H9 (cell line): ENCODE measurements around the gene RPL22L1. TPM values are rescaled to one million over a fixed set of nuclear protein-coding genes. Genes with fewer than 3 reads are reported as not detected.

Experiments
- DNase-seq: peaks from one replicate; pipeline ENCODE4 v3.0.0-alpha.2; 2017
- H2AFZ ChIP-seq: one replicate; pipeline ENCODE4 v1.6.1; 2013; ENCODE audit warnings: mild to moderate bottlenecking, low read length, control low read depth, moderate library complexity
- H2AK5ac ChIP-seq: 2 replicates; pipeline ENCODE4 v1.6.1; 2013; ENCODE audit warnings: low read length, control low read depth, mixed read lengths; ENCODE audit not compliant: insufficient read length
- H2BK120ac ChIP-seq: one replicate; pipeline ENCODE4 v1.6.1; 2013; ENCODE audit warnings: low read depth, mild to moderate bottlenecking, low read length, control low read depth, inconsistent platforms; ENCODE audit not compliant: poor library complexity, severe bottlenecking
- H2BK12ac ChIP-seq: 2 replicates; pipeline ENCODE4 v1.6.1; 2013; ENCODE audit warnings: low read length, control low read depth, mixed read lengths, low read depth; ENCODE audit not compliant: insufficient read length
- H2BK15ac ChIP-seq: 2 replicates; pipeline ENCODE4 v1.6.1; 2013; ENCODE audit warnings: low read depth, low read length, control low read depth
- H2BK20ac ChIP-seq: one replicate; pipeline ENCODE4 v1.6.1; 2013; ENCODE audit warnings: low read depth, mild to moderate bottlenecking, low read length, control low read depth, inconsistent platforms; ENCODE audit not compliant: poor library complexity, severe bottlenecking
- H2BK5ac ChIP-seq: 2 replicates; pipeline ENCODE4 v1.6.1; 2013; ENCODE audit warnings: low read length, control low read depth, mixed read lengths; ENCODE audit not compliant: insufficient read length
- H3K14ac ChIP-seq: 2 replicates; pipeline ENCODE4 v1.6.1; 2013; ENCODE audit warnings: low read length, control low read depth; ENCODE audit not compliant: insufficient read depth
- H3K18ac ChIP-seq: 2 replicates; pipeline ENCODE4 v1.6.1; 2013; ENCODE audit warnings: low read depth, mild to moderate bottlenecking, mixed read lengths, low read length, control low read depth; ENCODE audit not compliant: insufficient read length
- H3K23ac ChIP-seq: 2 replicates; pipeline ENCODE4 v1.6.1; 2013; ENCODE audit warnings: low read length, control low read depth, mixed read lengths, low read depth; ENCODE audit not compliant: insufficient read length
- H3K23me2 ChIP-seq: 2 replicates; pipeline ENCODE4 v1.6.1; 2013; ENCODE audit warnings: low read depth, mild to moderate bottlenecking, mixed read lengths, low read length, control low read depth; ENCODE audit not compliant: insufficient read length, poor library complexity, severe bottlenecking
- H3K27ac ChIP-seq: 2 replicates; pipeline ENCODE4 v1.5.1; 2013; ENCODE audit warnings: low read length, control low read depth, mixed read lengths, low read depth; ENCODE audit not compliant: insufficient read length
- H3K27me3 ChIP-seq: 2 replicates; pipeline ENCODE4 v1.6.1; 2013; ENCODE audit warnings: low read length, control low read depth, inconsistent platforms; ENCODE audit not compliant: insufficient read depth
- H3K4ac ChIP-seq: 2 replicates; pipeline ENCODE4 v1.6.1; 2013; ENCODE audit warnings: low read depth, mild to moderate bottlenecking, control low read depth, inconsistent platforms, low read length, moderate library complexity
- H3K4me1 ChIP-seq: 2 replicates; pipeline ENCODE4 v1.6.1; 2013; ENCODE audit warnings: low read length, control low read depth, inconsistent platforms; ENCODE audit not compliant: insufficient read depth
- H3K4me2 ChIP-seq: 2 replicates; pipeline ENCODE4 v1.6.1; 2013; ENCODE audit warnings: low read length, control low read depth, mixed read lengths; ENCODE audit not compliant: insufficient read length, insufficient read depth
- H3K56ac ChIP-seq: 2 replicates; pipeline ENCODE4 v1.6.1; 2013; ENCODE audit warnings: low read depth, mild to moderate bottlenecking, mixed read lengths, low read length, control low read depth; ENCODE audit not compliant: insufficient read length
- H3K79me1 ChIP-seq: 2 replicates; pipeline ENCODE4 v1.6.1; 2013; ENCODE audit warnings: low read depth, mild to moderate bottlenecking, moderate library complexity, low read length, control low read depth, inconsistent platforms; ENCODE audit not compliant: insufficient read depth, poor library complexity, severe bottlenecking
- H3K79me2 ChIP-seq: 2 replicates; pipeline ENCODE4 v1.6.1; 2013; ENCODE audit warnings: low read length, control low read depth, inconsistent platforms; ENCODE audit not compliant: insufficient read depth
- H3K9ac ChIP-seq: 2 replicates; pipeline ENCODE4 v1.6.1; 2013; ENCODE audit warnings: low read length, control low read depth, mixed read lengths; ENCODE audit not compliant: insufficient read length; ENCODE audit errors: extremely low read depth
- H3K9me3 ChIP-seq: one replicate; pipeline ENCODE4 v1.6.1; 2013; ENCODE audit warnings: low read depth, low read length, inconsistent platforms; ENCODE audit not compliant: control insufficient read depth
- H3T11ph ChIP-seq: one replicate; pipeline ENCODE4 v1.6.1; 2013; ENCODE audit warnings: mild to moderate bottlenecking, low read length, control low read depth, inconsistent platforms
- H4K20me1 ChIP-seq: one replicate; pipeline ENCODE4 v1.6.1; 2013; ENCODE audit not compliant: control insufficient read depth, insufficient read length, insufficient read depth
- H4K5ac ChIP-seq: 2 replicates; pipeline ENCODE4 v1.6.1; 2013; ENCODE audit warnings: low read depth, mild to moderate bottlenecking, mixed read lengths, low read length, control low read depth; ENCODE audit not compliant: insufficient read length
- H4K8ac ChIP-seq: replicated peaks from 2 replicates; pipeline ENCODE4 v1.6.1; 2013; ENCODE audit warnings: low read length, control low read depth, mixed read lengths, low read depth; ENCODE audit not compliant: insufficient read length
- H4K91ac ChIP-seq: 2 replicates; pipeline ENCODE4 v1.6.1; 2013; ENCODE audit warnings: low read depth, mild to moderate bottlenecking, moderate library complexity, mixed read lengths, low read length, control low read depth; ENCODE audit not compliant: insufficient read length
- H3K27ac Mint-ChIP-seq, 3 experiments: 2 replicates in 2 of 3; 3 replicates in 1 of 3; pipeline ENCODE4 v1.8.0; 2020 to 2021; ENCODE audit warnings: mixed read lengths in 3 of 3, mild to moderate bottlenecking in 1 of 3, moderate library complexity in 1 of 3
- H3K27me3 Mint-ChIP-seq: 2 replicates; pipeline ENCODE4 v1.8.0; 2021; ENCODE audit warnings: low read depth, mild to moderate bottlenecking, moderate library complexity, mixed read lengths
- H3K36me3 Mint-ChIP-seq, 3 experiments: 2 replicates in 2 of 3; 3 replicates in 1 of 3; pipeline ENCODE4 v1.8.0; 2020 to 2021; ENCODE audit warnings: low read depth in 3 of 3, mixed read lengths in 3 of 3; ENCODE audit not compliant: insufficient read depth in 1 of 3
- H3K4me1 Mint-ChIP-seq, 2 experiments: 2 replicates each; pipeline ENCODE4 v1.8.0; 2020; ENCODE audit warnings: mixed read lengths in 2 of 2
- H3K4me3 Mint-ChIP-seq, 2 experiments: 2 replicates in 1 of 2; 3 replicates in 1 of 2; pipeline ENCODE4 v1.8.0; 2020 to 2021; ENCODE audit warnings: mild to moderate bottlenecking in 2 of 2, mixed read lengths in 2 of 2, moderate library complexity in 1 of 2
- H3K9me3 Mint-ChIP-seq, 2 experiments: 2 replicates in 1 of 2; 3 replicates in 1 of 2; pipeline ENCODE4 v1.8.0; 2020; ENCODE audit warnings: mild to moderate bottlenecking in 2 of 2, mixed read lengths in 2 of 2, moderate library complexity in 1 of 2
- WGBS: extraction: QIAGEN DNeasy Blood & Tissue Kit; methylation state at CpG from one replicate; pipeline ENCODE4 v1.1.7; 2013; ENCODE audit warnings: missing lambda C conversion rate, low lambda C conversion rate, mixed read lengths; ENCODE audit not compliant: insufficient read length; ENCODE audit errors: extremely low coverage; 5-methylcytosine and 5-hydroxymethylcytosine counted together
- total RNA-seq: library from RNA; stranded (reverse); gene quantifications from 2 replicates; pipeline ENCODE4 v1.2.1, GENCODE V29; 2021
- TF ChIP-seq, protein P1 (sequence below): fragments of 200-600 bp; sonication (generic); conservative IDR thresholded peaks from 3 replicates; pipeline ENCODE4 v1.8.0; 2021; ENCODE audit warnings: antibody characterized with exemption, mild to moderate bottlenecking

The RPL22L1 gene
- total RNA-seq, 1 experiment from 2014 or later, result 100 TPM

DNA sequence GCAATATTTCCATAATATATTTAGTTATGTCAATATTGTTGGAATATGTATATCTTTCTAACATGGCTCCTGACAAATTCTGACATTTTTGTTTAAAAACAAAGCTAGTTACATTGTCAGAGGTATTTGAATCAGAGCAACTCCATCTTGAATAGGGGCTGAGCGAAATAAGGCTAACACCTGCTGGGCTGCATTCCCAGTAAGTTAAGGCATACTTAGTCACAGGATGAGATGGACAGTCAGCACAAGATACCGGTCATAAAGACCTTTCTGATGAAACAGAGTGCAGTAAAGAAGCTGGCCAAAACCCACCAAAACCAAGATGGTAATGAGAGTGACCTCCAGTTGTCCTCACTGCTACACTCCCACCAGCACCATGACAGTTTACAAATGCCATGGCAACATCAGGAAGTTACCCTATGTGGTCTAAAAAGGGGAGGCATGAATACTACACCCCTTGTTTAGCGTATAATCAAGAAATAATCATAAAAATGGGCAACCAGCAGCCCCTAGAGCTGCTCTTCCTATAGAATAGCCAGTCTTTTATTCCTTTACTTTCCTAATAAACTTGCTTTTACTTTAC is 30.4 kb downstream of the RPL22L1 start:
- DNase-seq, result no peak
- TF ChIP-seq, protein P1, sequence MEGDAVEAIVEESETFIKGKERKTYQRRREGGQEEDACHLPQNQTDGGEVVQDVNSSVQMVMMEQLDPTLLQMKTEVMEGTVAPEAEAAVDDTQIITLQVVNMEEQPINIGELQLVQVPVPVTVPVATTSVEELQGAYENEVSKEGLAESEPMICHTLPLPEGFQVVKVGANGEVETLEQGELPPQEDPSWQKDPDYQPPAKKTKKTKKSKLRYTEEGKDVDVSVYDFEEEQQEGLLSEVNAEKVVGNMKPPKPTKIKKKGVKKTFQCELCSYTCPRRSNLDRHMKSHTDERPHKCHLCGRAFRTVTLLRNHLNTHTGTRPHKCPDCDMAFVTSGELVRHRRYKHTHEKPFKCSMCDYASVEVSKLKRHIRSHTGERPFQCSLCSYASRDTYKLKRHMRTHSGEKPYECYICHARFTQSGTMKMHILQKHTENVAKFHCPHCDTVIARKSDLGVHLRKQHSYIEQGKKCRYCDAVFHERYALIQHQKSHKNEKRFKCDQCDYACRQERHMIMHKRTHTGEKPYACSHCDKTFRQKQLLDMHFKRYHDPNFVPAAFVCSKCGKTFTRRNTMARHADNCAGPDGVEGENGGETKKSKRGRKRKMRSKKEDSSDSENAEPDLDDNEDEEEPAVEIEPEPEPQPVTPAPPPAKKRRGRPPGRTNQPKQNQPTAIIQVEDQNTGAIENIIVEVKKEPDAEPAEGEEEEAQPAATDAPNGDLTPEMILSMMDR, result no peak
- Mint-ChIP-seq H3K9me3 (peaks cover 3 to 7% of the 10 kb centered on the region in 2 experiments; a peak in 2 of 5 replicates), H3K27ac (no peak overlapping the region), H3K27me3 (no peaks in the 10 kb centered on the region), H3K36me3 (0 out of 7 replicates have a peak, but pooled peaks cover 0 to 2% (median 0%) of the 10 kb centered on the region in 3 experiments), H3K4me1 (peaks cover 16 to 20% of the 10 kb centered on the region in 2 experiments), H3K4me3 (no peak overlapping the region)
- Histone ChIP-seq H4K91ac (no peak overlapping the region), H3K4ac (no peak overlapping the region), H3K56ac (no peak overlapping the region), H3K79me2 (no peaks in the 10 kb centered on the region), H3K14ac (no peak overlapping the region), H3K9ac (no peak overlapping the region), H2BK5ac (no peak overlapping the region), H4K5ac (no peak overlapping the region), H2BK20ac (no peak overlapping the region), H3K4me1 (peaks cover 6% of the 10 kb centered on the region; the same call in 1 of the 2 replicates), H3K79me1 (no peaks in the 10 kb centered on the region), H2BK12ac (no peak overlapping the region), H3K18ac (no peak overlapping the region), H4K20me1 (no peaks in the 10 kb centered on the region), H2AK5ac (no peak overlapping the region), H3K27me3 (no peaks in the 10 kb centered on the region), H3K9me3 (peaks cover 4% of the 10 kb centered on the region), H3K4me2 (no peak overlapping the region), H3K27ac (no peak overlapping the region), H3K23me2 (no peaks in the 10 kb centered on the region), H3K23ac (no peak overlapping the region), H3T11ph (no peak overlapping the region), H4K8ac (no peak overlapping the region), H2BK120ac (no peak overlapping the region), H2AFZ (no peak overlapping the region), H2BK15ac (no peak overlapping the region)
- WGBS, result no CpG with 5 or more reads among the region's 3 CpGs
